ENCODE results near the gene CENPU.
"Not testable (repeated sequence)": the region's sequence is repeated elsewhere in the genome, so short reads cannot be mapped to it uniquely, and the experiment has no call there.

GRCh38 chr4:184652681-184653080 is 81.2 kb downstream of the CENPU start:
- TF ChIP-seq, protein P1, sequence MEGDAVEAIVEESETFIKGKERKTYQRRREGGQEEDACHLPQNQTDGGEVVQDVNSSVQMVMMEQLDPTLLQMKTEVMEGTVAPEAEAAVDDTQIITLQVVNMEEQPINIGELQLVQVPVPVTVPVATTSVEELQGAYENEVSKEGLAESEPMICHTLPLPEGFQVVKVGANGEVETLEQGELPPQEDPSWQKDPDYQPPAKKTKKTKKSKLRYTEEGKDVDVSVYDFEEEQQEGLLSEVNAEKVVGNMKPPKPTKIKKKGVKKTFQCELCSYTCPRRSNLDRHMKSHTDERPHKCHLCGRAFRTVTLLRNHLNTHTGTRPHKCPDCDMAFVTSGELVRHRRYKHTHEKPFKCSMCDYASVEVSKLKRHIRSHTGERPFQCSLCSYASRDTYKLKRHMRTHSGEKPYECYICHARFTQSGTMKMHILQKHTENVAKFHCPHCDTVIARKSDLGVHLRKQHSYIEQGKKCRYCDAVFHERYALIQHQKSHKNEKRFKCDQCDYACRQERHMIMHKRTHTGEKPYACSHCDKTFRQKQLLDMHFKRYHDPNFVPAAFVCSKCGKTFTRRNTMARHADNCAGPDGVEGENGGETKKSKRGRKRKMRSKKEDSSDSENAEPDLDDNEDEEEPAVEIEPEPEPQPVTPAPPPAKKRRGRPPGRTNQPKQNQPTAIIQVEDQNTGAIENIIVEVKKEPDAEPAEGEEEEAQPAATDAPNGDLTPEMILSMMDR (IDR thresholded peaks at IDR 0.05), result not testable (repeated sequence)
- not testable (repeated sequence) for TF ChIP-seq POLR2AphosphoS5, POLR2A (IDR thresholded peaks at IDR 0.05)
